OCI-LY3 (cell line): ENCODE data around the gene SLC9A2.

Source experiments
- H2AFZ ChIP-seq: fragments of 200-600, 300-600 bp; shearing (Covaris generic); 2 replicates; pipeline ENCODE4 v1.6.0; 2014; ENCODE audit warnings: antibody characterized with exemption, low read depth, low read length
- H3K27ac ChIP-seq: fragments of 200-600, 300-600 bp; sonication (generic); 2 replicates; pipeline ENCODE4 v1.5.1; 2014; ENCODE audit warnings: mild to moderate bottlenecking, low read length, moderate library complexity, mixed read lengths
- H3K27me3 ChIP-seq: fragments of 200-600, 300-600 bp; sonication (generic); 2 replicates; pipeline ENCODE4 v1.6.1; 2014; ENCODE audit warnings: low read depth, low read length, mixed read lengths
- H3K36me3 ChIP-seq: fragments of 200-600, 300-600 bp; sonication (generic); replicated peaks from 2 replicates; pipeline ENCODE3; 2014; ENCODE audit warnings: low read depth, low read length, mixed read lengths
- H3K4me1 ChIP-seq: fragments of 300-600, 200-600 bp; sonication (generic); 2 replicates; pipeline ENCODE4 v1.6.1; 2014; ENCODE audit warnings: low read length, mixed read lengths
- H3K4me2 ChIP-seq: fragments of 200-600, 300-600 bp; sonication (generic); 2 replicates; pipeline ENCODE4 v1.6.1; 2014; ENCODE audit warnings: low read length, mixed read lengths
- H3K4me3 ChIP-seq: fragments of 300-600, 200-600 bp; sonication (generic); 2 replicates; pipeline ENCODE4 v1.5.1; 2014; ENCODE audit warnings: antibody characterized with exemption, mild to moderate bottlenecking, low read length, moderate library complexity
- H3K79me2 ChIP-seq: fragments of 300-600, 200-600 bp; shearing (Covaris generic); 2 replicates; pipeline ENCODE4 v1.6.1; 2014; ENCODE audit warnings: mild to moderate bottlenecking, low read length, mixed read lengths
- H3K9ac ChIP-seq: fragments of 300-600, 200-600 bp; shearing (Covaris generic); 2 replicates; pipeline ENCODE4 v1.6.0; 2014; ENCODE audit warnings: mild to moderate bottlenecking, low read length, moderate library complexity
- H3K9me3 ChIP-seq: fragments of 200-600, 300-600 bp; shearing (Covaris generic); 2 replicates; pipeline ENCODE4 v1.6.1; 2014; ENCODE audit warnings: low read length, mixed read lengths; ENCODE audit not compliant: insufficient read depth
- H4K20me1 ChIP-seq: fragments of 200-600, 300-600 bp; sonication (generic); 2 replicates; pipeline ENCODE4 v1.6.1; 2016; ENCODE audit warnings: low read length, mixed read lengths; ENCODE audit not compliant: insufficient read depth
- EZH2phosphoT487 ChIP-seq: fragments of 200-600 bp; shearing (Covaris generic); IDR thresholded peaks from 2 replicates; pipeline ENCODE4 v1.6.1; 2018; ENCODE audit warnings: antibody characterized with exemption, mixed run types, low read depth
- TF ChIP-seq, protein P1 (sequence below): fragments of 200-600, 300-600 bp; sonication (generic); IDR thresholded peaks from 2 replicates; pipeline ENCODE4 v1.5.1; 2014; ENCODE audit warnings: antibody characterized with exemption, low read length, low read depth

Gene SLC9A2

DNA sequence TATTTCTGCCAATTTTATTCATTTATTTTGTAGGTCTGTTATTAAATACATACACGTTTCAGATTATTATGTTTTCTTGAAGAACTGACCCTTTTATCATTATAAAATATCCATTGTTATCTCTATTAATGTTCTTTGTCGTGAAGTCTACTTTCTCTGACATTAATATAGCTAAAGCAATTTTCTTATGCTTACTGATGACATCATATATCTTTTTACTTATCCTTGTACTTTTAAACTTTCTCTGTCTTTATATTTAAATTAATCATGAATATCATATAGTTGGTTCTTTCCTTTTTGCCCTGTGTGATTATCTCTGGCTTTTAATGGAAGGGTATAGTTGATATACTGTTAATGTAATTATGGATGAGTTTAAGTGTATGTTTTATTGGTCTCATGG is 36.5 kb upstream of the SLC9A2 start:
- Histone ChIP-seq H3K4me1 (peaks cover 7% of the 10 kb centered on the region), H3K27me3 (no peaks in the 10 kb centered on the region), H3K9ac (no peak overlapping the region), H3K4me2 (no peak overlapping the region), H3K27ac (no peak overlapping the region), H3K4me3 (no peak overlapping the region), H3K79me2 (no peaks in the 10 kb centered on the region), H3K9me3 (no peaks in the 10 kb centered on the region), H3K36me3 (no peaks in the 10 kb centered on the region), H2AFZ (no peak overlapping the region), H4K20me1 (no peaks in the 10 kb centered on the region)
- TF ChIP-seq, protein P1, sequence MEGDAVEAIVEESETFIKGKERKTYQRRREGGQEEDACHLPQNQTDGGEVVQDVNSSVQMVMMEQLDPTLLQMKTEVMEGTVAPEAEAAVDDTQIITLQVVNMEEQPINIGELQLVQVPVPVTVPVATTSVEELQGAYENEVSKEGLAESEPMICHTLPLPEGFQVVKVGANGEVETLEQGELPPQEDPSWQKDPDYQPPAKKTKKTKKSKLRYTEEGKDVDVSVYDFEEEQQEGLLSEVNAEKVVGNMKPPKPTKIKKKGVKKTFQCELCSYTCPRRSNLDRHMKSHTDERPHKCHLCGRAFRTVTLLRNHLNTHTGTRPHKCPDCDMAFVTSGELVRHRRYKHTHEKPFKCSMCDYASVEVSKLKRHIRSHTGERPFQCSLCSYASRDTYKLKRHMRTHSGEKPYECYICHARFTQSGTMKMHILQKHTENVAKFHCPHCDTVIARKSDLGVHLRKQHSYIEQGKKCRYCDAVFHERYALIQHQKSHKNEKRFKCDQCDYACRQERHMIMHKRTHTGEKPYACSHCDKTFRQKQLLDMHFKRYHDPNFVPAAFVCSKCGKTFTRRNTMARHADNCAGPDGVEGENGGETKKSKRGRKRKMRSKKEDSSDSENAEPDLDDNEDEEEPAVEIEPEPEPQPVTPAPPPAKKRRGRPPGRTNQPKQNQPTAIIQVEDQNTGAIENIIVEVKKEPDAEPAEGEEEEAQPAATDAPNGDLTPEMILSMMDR = no peak
- TF ChIP-seq EZH2phosphoT487 = no peak

DNA sequence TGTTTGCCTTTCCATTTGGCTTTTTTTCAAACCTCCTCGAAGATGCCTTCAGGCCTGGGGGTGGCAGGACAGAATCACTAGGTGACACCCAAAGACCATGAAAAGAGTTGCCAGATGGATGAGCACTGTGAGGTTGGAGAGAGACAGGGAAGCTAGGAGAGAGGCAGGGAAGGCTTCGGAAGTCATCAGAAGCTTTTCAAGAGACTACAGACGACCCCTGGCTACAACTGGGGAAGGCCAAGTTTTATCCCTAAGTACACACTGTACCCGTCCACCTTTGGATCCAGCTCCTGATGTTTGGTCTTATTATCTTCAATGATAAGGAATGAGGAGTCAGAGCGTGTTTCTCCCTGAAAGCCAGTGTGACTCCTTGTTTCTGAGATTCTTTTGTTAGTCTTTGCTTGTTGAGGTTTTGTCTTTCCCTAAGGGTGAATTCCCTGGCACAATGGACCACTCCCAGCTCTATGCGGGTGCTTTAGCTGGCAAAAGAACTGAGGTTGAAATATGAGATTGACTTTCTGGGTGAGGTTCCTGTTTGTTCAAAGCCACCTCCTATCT is 33.4 kb upstream of the SLC9A2 start:
- Histone ChIP-seq H3K36me3 (no peaks in the 10 kb centered on the region), H4K20me1 (no peaks in the 10 kb centered on the region), H3K79me2 (no peaks in the 10 kb centered on the region), H3K9ac (no peak overlapping the region), H3K27me3 (no peaks in the 10 kb centered on the region), H3K9me3 (no peaks in the 10 kb centered on the region), H3K4me3 (no peak overlapping the region), H3K4me1 (peaks cover 7% of the 10 kb centered on the region), H3K4me2 (no peak overlapping the region), H3K27ac (no peak overlapping the region), H2AFZ (no peak overlapping the region)
- TF ChIP-seq, protein P1 = no peak
- no peak for TF ChIP-seq EZH2phosphoT487

DNA sequence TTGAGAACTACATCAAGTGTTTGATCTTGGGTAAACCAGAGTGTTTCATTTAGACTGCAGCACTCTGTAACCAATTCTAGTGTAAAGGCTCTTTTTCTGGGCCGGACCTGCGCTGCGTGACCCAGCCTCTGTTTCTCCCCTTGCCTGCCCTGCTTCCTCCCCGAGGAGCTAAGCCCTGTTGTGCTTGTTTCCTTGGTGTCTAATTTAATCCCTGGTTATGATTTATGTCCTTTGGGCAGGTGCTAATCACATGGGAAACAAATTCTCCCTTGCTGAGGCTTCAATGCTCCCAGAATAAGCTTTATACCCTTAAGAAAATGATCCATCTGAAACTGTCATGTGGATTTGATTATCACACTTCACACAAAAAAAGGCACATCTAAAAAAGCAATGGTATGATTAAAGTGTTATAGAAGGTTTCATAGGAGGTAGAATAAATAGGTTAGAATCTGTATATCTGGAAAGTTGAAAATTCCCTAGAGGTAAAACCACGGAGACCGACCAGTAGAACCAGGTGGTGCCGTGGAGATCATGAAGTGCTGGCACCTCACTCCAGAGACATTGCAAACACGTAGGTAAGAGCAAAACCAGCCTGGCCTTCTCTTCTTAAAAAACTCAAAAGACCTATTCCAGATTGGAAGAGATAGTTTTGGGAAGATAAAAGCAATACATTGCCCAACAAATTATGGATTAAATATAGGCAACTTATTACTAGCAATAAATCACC is 31.0 kb upstream of the SLC9A2 start:
- no peaks in the 10 kb centered on the region for H3K9me3 ChIP-seq
- H3K79me2 ChIP-seq = no peaks in the 10 kb centered on the region
- H4K20me1 ChIP-seq = no peaks in the 10 kb centered on the region
- no peak overlapping the region for H3K4me2 ChIP-seq
- no peak overlapping the region for H3K4me3 ChIP-seq
- H3K9ac ChIP-seq = no peak overlapping the region
- H3K36me3 ChIP-seq = no peaks in the 10 kb centered on the region
- no peak for TF ChIP-seq EZH2phosphoT487
- TF ChIP-seq, protein P1 = no peak
- H3K27me3 ChIP-seq = no peaks in the 10 kb centered on the region
- H3K27ac ChIP-seq = no peak overlapping the region
- H3K4me1 ChIP-seq = no peaks in the 10 kb centered on the region
- H2AFZ ChIP-seq = no peak overlapping the region

DNA sequence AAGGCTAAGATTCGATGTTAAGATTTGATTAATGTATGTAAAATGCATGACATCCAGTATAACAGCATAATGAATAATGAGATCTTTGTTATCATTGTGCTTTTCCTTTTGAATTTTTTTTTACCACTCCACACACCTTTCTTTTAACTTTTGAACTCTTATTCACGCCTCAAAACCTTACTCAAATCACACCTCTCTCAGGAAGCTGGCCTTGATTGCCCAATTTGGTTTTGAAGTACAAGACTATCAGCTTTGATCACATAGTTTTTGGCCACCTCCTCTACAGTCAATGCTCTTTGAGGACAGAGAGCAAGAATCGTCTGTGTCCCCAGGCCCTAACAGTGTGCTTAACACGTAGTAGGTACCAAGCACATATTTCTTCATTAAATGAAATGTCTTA is 29.9 kb upstream of the SLC9A2 start:
- Histone ChIP-seq H3K36me3 (no peaks in the 10 kb centered on the region), H3K27me3 (no peaks in the 10 kb centered on the region), H3K79me2 (no peaks in the 10 kb centered on the region), H3K4me1 (no peaks in the 10 kb centered on the region), H3K9me3 (no peaks in the 10 kb centered on the region), H3K4me3 (no peak overlapping the region), H4K20me1 (no peaks in the 10 kb centered on the region), H2AFZ (no peak overlapping the region), H3K9ac (no peak overlapping the region), H3K4me2 (no peak overlapping the region), H3K27ac (no peak overlapping the region)
- no peak for TF ChIP-seq EZH2phosphoT487
- TF ChIP-seq, protein P1 = no peak
